Heart left ventricle (tissue), 16 donors: Measurements from ENCODE around the gene CPPED1. TPM values are rescaled to one million over a fixed set of nuclear protein-coding genes. Genes with fewer than 3 reads are reported as not detected.
"Not testable (repeated sequence)": the region's sequence is repeated elsewhere in the genome, so short reads cannot be mapped to it uniquely, and the experiment has no call there.

Experiments
- ATAC-seq, 4 donors: fragments of 200-7000 bp; cut with Tn5 transposase; one replicate each; pipeline ENCODE4 v1.9.1; 2020 to 2022; ENCODE audit warnings: moderate library complexity in 4 of 4, mild to moderate bottlenecking in 3 of 4, moderate number of reproducible peaks in 1 of 4
- DNase-seq, 5 donors: peaks; one replicate each; pipeline ENCODE4 v3.0.0-alpha.2; 2020
- H3K27ac ChIP-seq, 12 donors: fragments of 200-600 bp; sonication (generic) in 4 of 12; one replicate each; pipeline versions ENCODE4 v1.5.0 to v1.8.0; 2016 to 2022; ENCODE audit warnings: mild to moderate bottlenecking in 2 of 12
- H3K27me3 ChIP-seq, 9 donors: fragments of 200-600 bp; sonication (generic) in 2 of 9; one replicate each; pipeline versions ENCODE4 v1.5.1 to v1.8.0; 2016 to 2022; ENCODE audit warnings: mild to moderate bottlenecking in 3 of 9
- H3K36me3 ChIP-seq, 9 donors: fragments of 200-600 bp; sonication (generic) in 2 of 9; one replicate each; pipeline versions ENCODE4 v1.5.0 to v1.8.0; 2018 to 2022; ENCODE audit warnings: mild to moderate bottlenecking in 2 of 9
- H3K4me1 ChIP-seq, 12 donors: fragments of 200-600 bp; sonication (generic) in 4 of 12; one replicate each; pipeline versions ENCODE4 v1.5.0 to v1.8.0; 2016 to 2022; ENCODE audit warnings: mild to moderate bottlenecking in 3 of 12
- H3K4me3 ChIP-seq, 12 donors: fragments of 200-600 bp; sonication (generic) in 4 of 12; one replicate each; pipeline versions ENCODE4 v1.5.0 to v1.8.0; 2017 to 2022; ENCODE audit warnings: mild to moderate bottlenecking in 9 of 12, moderate library complexity in 4 of 12
- H3K9me3 ChIP-seq, 12 donors: fragments of 200-600 bp; sonication (generic) in 4 of 12; one replicate each; pipeline versions ENCODE4 v1.5.0 to v1.8.0; 2016 to 2022; ENCODE audit warnings: mild to moderate bottlenecking in 1 of 12
- CTCF ChIP-seq, 12 donors: fragments of 200-600 bp; sonication (generic) in 4 of 12; IDR thresholded peaks; one replicate each; pipeline versions ENCODE4 v1.5.0 to v1.8.0; 2018 to 2022; ENCODE audit warnings: antibody characterized with exemption in 12 of 12, mild to moderate bottlenecking in 5 of 12
- POLR2A ChIP-seq, 2 donors: fragments of 450-650 bp; IDR thresholded peaks; one replicate each; pipeline ENCODE4 v1.6.1; 2017; ENCODE audit warnings: antibody characterized with exemption in 2 of 2, mild to moderate bottlenecking in 2 of 2, moderate library complexity in 2 of 2
- WGBS, 4 donors: extraction: QIAGEN DNeasy Blood & Tissue Kit in 2 of 4; methylation state at CpG; one replicate each; pipeline versions ENCODE4 v1.1.5 to v1.1.7; 2013 to 2018; 5-methylcytosine and 5-hydroxymethylcytosine counted together
- intact Hi-C, 10 donors: fragments of 100-400 bp; cut with DNase I; formaldehyde crosslinking; loops; one replicate each; pipeline versions ENCODE4 v1.11.1 to v1.14.2; 2022
- polyA plus RNA-seq, 2 donors: library from polyadenylated mRNA; stranded (reverse); fragments of 200-250 nt; gene quantifications; one replicate each; pipeline ENCODE4 v1.2.3, GENCODE V29; 2013
- total RNA-seq, 9 donors: library from RNA; depleted of rRNA in 2 of 9; stranded (reverse); fragments of >200 nt in 2 of 9; fragmentation: NEBNext Ultra II Directional in 3 of 9; extraction: Animal tissue kit (Norgen Biotek cat#: 25700) in 3 of 9; gene quantifications; one replicate each; pipeline versions ENCODE4 v1.1.0 to v1.2.4, GENCODE V29; 2016 to 2023
- donor health status: ischemic (EF 13 %, LVEDD 7.1; RV severe dilation, severe dysfunction).
- donor health status: healthy with polysubstance abuse.
- donor health status: DM: no; HTN: yes; CAD: no.
- donor health status: DM: no; HTN: no; CAD: no.
- donor health status: ischemic (EF 25% LVEDD 6.9; RV normal size, moderate dysfunction).
- donor health status: ischemic (EF 25% LVEDD 5.7; RV mildly dilated, moderate dysfunction).
- donor health status: healthy.
- donor health status: DM: yes; HTN: yes; CAD: no.
- donor health status: ischemic (EF 35%, LVEDD 5.7; RV mildly dilated, moderate dysfunction).
- donor health status: nonischemic (EF 11% LVEDD 7.7; RV severe dilation, severe dysfunction).
- donor health status: DM: yes; HTN: yes; CAD: no.
- donor health status: PGD.
- donor health status: ischemic (EF 29% LVEDD 5.4; RV normal size, mild dysfunction).
- donor health status: nonischemic (EF 23%, LVEDD 6.1; RV moderate dilation, normal function).

Gene CPPED1
- total and polyA plus RNA-seq, 11 donors = 5.6 to 25.1 (median 11.7) TPM

DNA sequence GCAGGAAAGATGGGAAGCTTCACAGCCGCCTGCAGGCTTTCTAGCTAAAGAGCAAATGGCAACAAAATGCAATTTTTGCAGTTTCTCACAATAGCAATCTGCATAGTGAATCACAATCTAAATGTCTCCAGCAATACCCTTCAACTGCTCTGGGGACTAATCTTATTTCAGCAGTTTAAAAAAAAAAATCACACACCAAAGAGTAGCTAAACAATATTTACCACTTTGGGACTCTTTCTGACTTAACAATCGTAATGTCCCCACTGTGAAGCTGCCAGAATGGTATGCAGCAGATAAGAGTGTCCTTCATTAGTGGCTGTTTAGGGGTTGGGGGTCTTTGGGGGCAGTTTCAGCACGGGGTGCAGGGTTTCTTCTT is 9.8 kb downstream of the CPPED1 start:
- H3K36me3 ChIP-seq = no peaks in the 10 kb centered on the region
- H3K27ac ChIP-seq = no peak overlapping the region
- ATAC-seq = no peak
- intact Hi-C loops = no loop called here
- no peak overlapping the region for H3K4me3 ChIP-seq
- DNase-seq = no peak
- no peaks in the 10 kb centered on the region for H3K27me3 ChIP-seq
- peaks cover 0 to 15% (median 0%) of the 10 kb centered on the region in 12 donors for H3K4me1 ChIP-seq
- WGBS, 4 donors = 50 to 65% (median 57%) methylated on average over 3 of the region's 3 CpGs
- TF ChIP-seq POLR2A (IDR thresholded peaks at IDR 0.05) (no peak), CTCF (IDR thresholded peaks at IDR 0.05) (no peak)
- H3K9me3 ChIP-seq = no peaks in the 10 kb centered on the region

- intact Hi-C loops = no loop called here
- peaks cover 0 to 2% (median 0%) of the 10 kb centered on the region in 12 donors for H3K9me3 ChIP-seq
- peaks cover 0 to 15% (median 0%) of the 10 kb centered on the region in 12 donors for H3K4me1 ChIP-seq
- H3K4me3 ChIP-seq = no peak overlapping the region
- H3K36me3 ChIP-seq = no peaks in the 10 kb centered on the region
- DNase-seq = no peak
- ATAC-seq = no peak
- no peak overlapping the region for H3K27ac ChIP-seq
- TF ChIP-seq POLR2A (IDR thresholded peaks at IDR 0.05) = no peak
- TF ChIP-seq CTCF (IDR thresholded peaks at IDR 0.05) = no peak
- H3K27me3 ChIP-seq = no peaks in the 10 kb centered on the region
- 83 to 92% (median 85%) methylated on average over 9 of the region's 9 CpGs for WGBS, 4 donors
Measured at GRCh38 chr16:12793120-12793864, 10.4 kb downstream of the CPPED1 start.

GRCh38 chr16:12792528-12792927 is 11.2 kb downstream of the CPPED1 start:
- Histone ChIP-seq H3K4me1 (peaks cover 0 to 15% (median 0%) of the 10 kb centered on the region in 12 donors), H3K9me3 (peaks cover 0 to 10% (median 0%) of the 10 kb centered on the region in 12 donors)
- H3K27me3 ChIP-seq, H3K36me3 ChIP-seq, ATAC-seq, H3K27ac ChIP-seq, H3K4me3 ChIP-seq, intact Hi-C loops, DNase-seq: not testable (repeated sequence)
- WGBS, 4 donors = 95 to 98% (median 96%) methylated on average over 5 of the region's 5 CpGs

- Histone ChIP-seq H3K27me3 (no peaks in the 10 kb centered on the region), H3K4me1 (peaks cover 0 to 15% (median 0%) of the 10 kb centered on the region in 12 donors), H3K27ac (no peak overlapping the region), H3K9me3 (peaks cover 0 to 15% (median 0%) of the 10 kb centered on the region in 12 donors), H3K36me3 (no peaks in the 10 kb centered on the region), H3K4me3 (no peak overlapping the region)
- TF ChIP-seq CTCF (IDR thresholded peaks at IDR 0.05) (no peak), POLR2A (IDR thresholded peaks at IDR 0.05) (no peak)
- intact Hi-C loops = no loop called here
- no peak for DNase-seq
- WGBS, 4 donors = 71 to 95% (median 86%) methylated on average over 2 of the region's 2 CpGs
- ATAC-seq = no peak
Measured at GRCh38 chr16:12791340-12791739, 12.3 kb downstream of the CPPED1 start.
